BJ (cell line): ENCODE measurements around the gene CKAP4. TPM values are rescaled to one million over a fixed set of nuclear protein-coding genes. Genes with fewer than 3 reads are reported as not detected.
A peak's percentile ranks its signal among the peaks of the same experiment; 100 is the strongest.

Source experiments
- CTCF ChIA-PET: fragments of 350-600 bp; formaldehyde crosslinking; extraction: SDS; loops from one replicate; lab custom pipeline; 2021; ENCODE audit warnings: antibody characterized with exemption, inconsistent platforms; lab: Yijun Ruan, JAX
- POLR2A ChIA-PET: fragments of 300-600 bp; sonication (Branson Sonifier 250); formaldehyde crosslinking; extraction: SDS; loops from one replicate; lab custom pipeline; 2021; ENCODE audit warnings: antibody characterized with exemption; lab: Charles Lee
- DNase-seq: peaks from one replicate; pipeline ENCODE4 v3.0.0-alpha.2; 2011; ENCODE audit warnings: low read depth
- H3K27me3 ChIP-seq: 2 replicates; pipeline ENCODE4 v1.6.0; 2011; ENCODE audit warnings: low read length; ENCODE audit not compliant: control insufficient read depth, insufficient read depth
- H3K36me3 ChIP-seq: 2 replicates; pipeline ENCODE4 v1.5.1; 2011; ENCODE audit warnings: low read length; ENCODE audit not compliant: control insufficient read depth, insufficient read depth
- H3K4me3 ChIP-seq: 2 replicates; pipeline ENCODE4 v1.5.1; 2011; ENCODE audit warnings: low read depth, mild to moderate bottlenecking, control low read depth, low read length
- polyA plus RNA-seq: library from polyadenylated mRNA; depleted of rRNA; stranded (reverse); fragments of >200 nt; gene quantifications from 2 replicates; pipeline ENCODE4 v1.2.3, GENCODE V29; 2011
- TF ChIP-seq, protein P1 (sequence below): IDR thresholded peaks from 2 replicates; pipeline ENCODE4 v1.5.1; 2011; ENCODE audit warnings: low read depth, mild to moderate bottlenecking, control low read depth, inconsistent platforms, low read length, moderate library complexity; ENCODE audit not compliant: insufficient read depth

The CKAP4 gene
- polyA plus RNA-seq, 1 experiment = 315 TPM

DNA sequence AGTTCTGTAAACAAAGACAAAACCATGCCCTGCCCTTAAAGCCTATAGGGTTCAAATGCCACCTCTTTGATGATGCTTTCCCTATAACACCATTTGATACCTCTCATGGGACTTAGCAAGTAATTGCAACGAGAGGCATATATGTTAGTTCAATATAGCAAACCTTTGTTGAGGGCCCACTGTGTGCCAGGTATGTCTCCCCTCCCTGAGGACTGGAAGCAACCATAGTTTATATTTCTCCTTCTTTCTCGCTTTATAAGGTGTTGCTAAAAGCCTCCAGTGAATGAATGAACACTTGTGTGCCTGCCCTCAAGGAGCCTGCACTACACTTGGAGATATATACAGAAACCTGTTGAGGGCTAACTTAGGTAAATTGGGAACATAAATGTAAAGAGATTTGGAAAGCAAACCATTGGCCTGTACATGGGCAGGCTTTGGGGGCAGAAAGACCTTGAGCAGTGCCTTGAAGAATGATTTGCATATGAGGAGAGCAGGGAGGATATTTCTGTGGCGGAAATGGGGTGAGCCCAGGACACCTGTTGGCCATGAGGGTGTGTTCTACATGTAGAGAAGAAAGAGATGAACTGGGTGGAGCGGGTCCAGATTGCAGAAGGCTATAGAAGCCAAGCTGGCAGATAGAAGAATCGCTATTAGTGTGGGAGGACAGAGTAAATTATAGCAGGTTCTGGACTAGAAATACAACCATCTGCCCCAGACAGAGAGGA lies 1.8 kb upstream of the CKAP4 start:
- no peaks in the 10 kb centered on the region for H3K27me3 ChIP-seq
- H3K4me3 ChIP-seq = no peak overlapping the region
- no peaks in the 10 kb centered on the region for H3K36me3 ChIP-seq
- ChIA-PET POLR2A (no interaction called here), CTCF (interaction anchor here (2.1 kb wide), 1 partner anchor 32 kb away, joined by 4 read pairs; no protein-coding TSS in a partner anchor)
- TF ChIP-seq, protein P1, sequence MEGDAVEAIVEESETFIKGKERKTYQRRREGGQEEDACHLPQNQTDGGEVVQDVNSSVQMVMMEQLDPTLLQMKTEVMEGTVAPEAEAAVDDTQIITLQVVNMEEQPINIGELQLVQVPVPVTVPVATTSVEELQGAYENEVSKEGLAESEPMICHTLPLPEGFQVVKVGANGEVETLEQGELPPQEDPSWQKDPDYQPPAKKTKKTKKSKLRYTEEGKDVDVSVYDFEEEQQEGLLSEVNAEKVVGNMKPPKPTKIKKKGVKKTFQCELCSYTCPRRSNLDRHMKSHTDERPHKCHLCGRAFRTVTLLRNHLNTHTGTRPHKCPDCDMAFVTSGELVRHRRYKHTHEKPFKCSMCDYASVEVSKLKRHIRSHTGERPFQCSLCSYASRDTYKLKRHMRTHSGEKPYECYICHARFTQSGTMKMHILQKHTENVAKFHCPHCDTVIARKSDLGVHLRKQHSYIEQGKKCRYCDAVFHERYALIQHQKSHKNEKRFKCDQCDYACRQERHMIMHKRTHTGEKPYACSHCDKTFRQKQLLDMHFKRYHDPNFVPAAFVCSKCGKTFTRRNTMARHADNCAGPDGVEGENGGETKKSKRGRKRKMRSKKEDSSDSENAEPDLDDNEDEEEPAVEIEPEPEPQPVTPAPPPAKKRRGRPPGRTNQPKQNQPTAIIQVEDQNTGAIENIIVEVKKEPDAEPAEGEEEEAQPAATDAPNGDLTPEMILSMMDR = no peak
- DNase-seq = no peak

DNA sequence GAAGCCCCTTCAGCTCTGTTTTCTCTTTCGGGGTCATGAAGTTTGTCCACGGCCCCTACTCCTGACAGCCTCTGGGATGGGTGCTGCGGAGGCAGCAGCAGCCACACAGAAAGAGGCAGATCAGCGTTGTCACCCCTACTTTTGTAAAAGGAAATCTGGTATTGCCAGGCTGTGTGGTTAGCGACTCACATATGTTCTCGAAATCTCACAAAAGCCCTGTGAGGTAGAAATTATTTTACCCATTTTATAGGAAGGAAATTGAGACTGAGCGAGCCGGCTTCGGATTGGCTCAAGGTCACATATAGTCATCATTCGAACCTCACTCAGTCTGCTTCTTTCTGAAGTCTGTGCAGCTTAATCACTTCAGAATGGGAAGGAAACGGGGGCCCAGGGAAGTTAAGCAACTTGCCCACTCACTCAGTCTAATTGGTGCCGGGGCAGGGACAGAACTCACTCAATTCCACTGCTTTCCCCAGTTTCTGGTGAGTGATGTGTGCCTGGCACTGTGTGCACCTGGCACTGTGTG lies 1.1 kb upstream of the CKAP4 start:
- no peak for DNase-seq
- ChIA-PET POLR2A (no interaction called here), CTCF (interaction anchor here (2.1 kb wide), 1 partner anchor 33 kb away, joined by 4 read pairs; no protein-coding TSS in a partner anchor)
- no peaks in the 10 kb centered on the region for H3K36me3 ChIP-seq
- peak overlapping the region; percentile 82 for H3K4me3 ChIP-seq
- TF ChIP-seq, protein P1 = no peak
- no peaks in the 10 kb centered on the region for H3K27me3 ChIP-seq

DNA sequence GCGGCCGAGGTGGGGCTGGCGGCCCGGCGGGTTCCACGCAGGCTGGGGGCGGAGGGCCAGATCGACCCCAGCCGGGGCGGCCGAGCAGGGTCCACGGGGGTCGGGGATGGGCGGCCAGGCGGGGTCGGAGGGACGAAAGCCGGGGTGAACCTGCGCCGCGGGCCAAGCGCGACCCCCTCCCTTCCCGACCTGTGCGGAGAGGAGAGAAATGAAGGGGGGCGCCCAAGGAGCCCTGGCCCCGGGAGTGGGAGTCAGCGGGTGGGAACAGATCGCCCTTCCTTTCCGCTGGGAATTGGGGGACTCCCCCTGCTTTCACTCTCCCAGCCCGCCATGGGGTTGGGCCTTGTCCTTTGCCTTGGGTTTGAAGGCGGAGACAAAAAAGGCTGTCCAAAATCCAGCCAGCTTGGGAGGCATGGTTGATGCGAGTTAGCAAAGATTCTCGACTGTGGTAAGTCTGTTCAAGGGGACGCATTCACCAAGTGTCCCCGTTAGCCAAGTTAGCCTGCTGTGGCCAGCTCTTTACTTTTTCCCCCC lies 559 bp upstream of the CKAP4 start:
- H3K27me3 ChIP-seq = no peaks in the 10 kb centered on the region
- ChIA-PET CTCF (interaction anchor here (2.1 kb wide), 1 partner anchor 33 kb away, joined by 4 read pairs; no protein-coding TSS in a partner anchor), POLR2A (interaction anchor here (0.6 kb wide), 1 partner anchor 1959 kb away, joined by 3 read pairs; no protein-coding TSS in a partner anchor)
- no peak for DNase-seq
- TF ChIP-seq, protein P1 = no peak
- peaks cover 1% of the 10 kb centered on the region; the same call in 1 of the 2 replicates for H3K36me3 ChIP-seq
- peak overlapping the region; percentile 82 for H3K4me3 ChIP-seq

DNA sequence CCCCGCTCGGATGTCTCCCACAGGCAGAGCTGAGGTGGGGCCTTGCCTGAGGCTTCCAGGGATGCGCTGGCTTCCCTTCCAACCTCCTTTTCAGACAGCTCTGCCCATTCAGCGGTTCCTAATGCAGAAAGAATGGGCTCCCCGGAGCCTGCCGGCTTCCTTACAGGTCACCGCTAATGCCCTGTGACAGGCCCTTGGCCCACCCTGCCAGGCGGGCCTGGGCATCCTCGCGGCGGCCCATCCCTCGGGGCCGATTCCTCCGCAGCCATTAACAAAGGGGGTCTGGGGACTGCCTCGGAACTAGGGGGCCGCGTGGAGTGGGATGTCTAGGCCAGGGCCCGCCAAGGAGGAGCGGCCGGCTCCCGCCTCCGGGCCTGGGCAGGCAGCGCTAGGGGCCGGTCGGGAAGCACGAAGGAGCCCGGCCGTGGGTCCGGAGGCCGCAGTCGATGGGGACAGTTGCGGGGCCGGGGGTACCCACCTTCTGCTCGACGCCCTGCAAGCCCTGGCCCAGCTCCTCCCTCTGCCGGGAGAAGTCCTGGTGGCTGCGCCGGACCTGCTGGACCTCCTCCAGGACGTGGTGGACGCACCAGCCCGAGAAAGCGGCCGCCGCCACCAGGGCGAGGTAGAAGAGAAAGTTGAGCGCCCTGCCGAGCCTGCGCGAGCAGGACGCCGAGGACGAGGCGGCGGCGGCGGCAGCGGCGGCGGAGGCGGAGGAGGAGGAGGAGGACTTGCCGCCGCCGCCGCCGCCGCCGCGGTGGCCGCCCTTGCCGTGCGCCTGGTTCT lies 738 bp downstream of the CKAP4 start:
- peaks cover 1% of the 10 kb centered on the region; the same call in 1 of the 2 replicates for H3K36me3 ChIP-seq
- CTCF ChIA-PET = interaction anchor here (1.2 to 3.3 kb wide), 2 partner anchors 16 to 110 kb away, joined by 4 to 11 read pairs; partner anchors contain the start of gene POLR3B
- DNase-seq = no peak
- TF ChIP-seq, protein P1 = 0 out of 2 replicates have a peak, but pooled peaks have one; percentile 7
- POLR2A ChIA-PET = interaction anchor here (0.7 kb wide), 1 partner anchor 89 kb away, joined by 4 read pairs; no protein-coding TSS in a partner anchor
- H3K4me3 ChIP-seq = peak overlapping the region; percentile 82
- H3K27me3 ChIP-seq = no peaks in the 10 kb centered on the region
